HG02678 (cell line): ENCODE measurements around the gene POPDC3.
"Not testable (repeated sequence)": the region's sequence is repeated elsewhere in the genome, so short reads cannot be mapped to it uniquely, and the experiment has no call there.

Experiments
- ATAC-seq: cut with Tn5 transposase; IDR thresholded peaks from one replicate; pipeline ENCODE4 v1.9.1; 2021; ENCODE audit warnings: mild to moderate bottlenecking, moderate library complexity; ENCODE audit not compliant: unreplicated experiment

Gene POPDC3

DNA sequence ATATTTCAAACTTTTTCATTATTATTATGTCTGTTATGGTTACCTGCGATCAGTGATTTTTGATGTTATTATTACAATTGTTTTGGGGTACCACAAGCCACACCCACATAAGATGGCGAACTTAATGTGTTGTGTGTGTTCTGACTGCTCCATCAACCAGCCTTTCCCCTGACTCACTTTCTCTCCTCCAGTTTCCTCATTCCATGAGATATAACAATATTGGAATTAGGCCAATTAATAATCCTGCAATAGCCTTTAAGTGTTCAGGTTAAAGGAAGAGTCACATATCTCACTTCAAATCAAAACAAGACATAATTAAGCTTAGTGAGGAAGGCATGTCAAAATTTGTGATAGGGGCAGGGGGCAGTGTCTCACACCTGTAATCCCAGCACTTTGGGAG lies 16.3 kb upstream of the POPDC3 start:
- ATAC-seq: no peak

DNA sequence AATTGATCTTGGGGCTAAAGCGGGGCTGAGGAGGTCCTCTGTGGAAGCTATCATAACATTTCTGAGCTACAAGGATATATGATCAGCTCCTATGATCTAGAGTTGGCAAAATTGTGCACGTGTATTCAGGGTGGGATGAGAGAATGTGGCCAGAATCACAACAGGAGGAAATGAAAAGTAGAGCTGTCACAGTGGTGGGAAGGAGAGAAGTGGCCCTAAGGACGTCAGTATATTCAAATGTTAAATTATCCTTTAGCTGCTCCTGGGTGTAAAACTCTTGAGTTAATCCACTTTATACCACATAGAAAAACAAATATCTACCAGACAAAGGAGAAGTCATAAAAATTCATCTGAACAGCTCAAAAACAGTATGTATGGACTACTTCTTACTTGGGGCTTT lies 14.8 kb upstream of the POPDC3 start:
- ATAC-seq: no peak

DNA sequence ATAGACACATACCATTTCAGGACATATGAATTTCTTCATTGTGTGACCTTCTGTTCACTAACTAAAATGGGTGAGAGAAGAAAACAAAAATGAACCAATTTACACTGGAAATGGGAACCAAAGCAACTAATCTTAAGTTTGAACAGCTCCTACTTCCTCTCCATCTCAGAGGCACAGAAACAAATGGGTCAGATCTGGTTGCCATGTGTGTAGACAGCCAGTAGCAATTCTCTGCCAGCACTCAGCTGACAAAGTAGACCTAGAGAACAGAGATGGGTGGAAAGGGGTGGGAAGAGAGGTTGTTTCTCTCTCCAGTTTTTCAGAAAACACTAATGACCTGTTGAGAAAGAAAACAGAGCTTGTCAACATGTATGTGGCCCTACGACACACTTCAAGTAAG lies 14.3 kb upstream of the POPDC3 start:
- no peak for ATAC-seq

DNA sequence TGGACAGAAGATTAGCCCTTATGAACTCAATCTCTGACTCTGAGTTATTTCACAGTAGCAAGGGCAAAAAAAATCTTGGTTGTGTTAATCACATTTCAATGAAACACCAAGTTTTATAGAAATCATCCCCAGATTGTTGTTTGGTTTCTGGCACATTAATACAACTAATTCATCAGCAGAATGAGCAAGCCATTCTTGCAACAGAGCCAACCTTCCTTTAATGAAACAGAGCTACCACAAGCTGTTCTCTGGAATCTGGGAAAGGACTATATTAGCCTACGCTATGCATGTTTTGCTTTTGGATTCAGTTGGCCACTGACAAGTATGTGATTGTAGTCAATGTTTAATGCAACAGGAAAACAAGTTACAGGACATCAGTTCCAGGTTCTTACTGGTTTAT lies 13.8 kb upstream of the POPDC3 start:
- no peak for ATAC-seq

DNA sequence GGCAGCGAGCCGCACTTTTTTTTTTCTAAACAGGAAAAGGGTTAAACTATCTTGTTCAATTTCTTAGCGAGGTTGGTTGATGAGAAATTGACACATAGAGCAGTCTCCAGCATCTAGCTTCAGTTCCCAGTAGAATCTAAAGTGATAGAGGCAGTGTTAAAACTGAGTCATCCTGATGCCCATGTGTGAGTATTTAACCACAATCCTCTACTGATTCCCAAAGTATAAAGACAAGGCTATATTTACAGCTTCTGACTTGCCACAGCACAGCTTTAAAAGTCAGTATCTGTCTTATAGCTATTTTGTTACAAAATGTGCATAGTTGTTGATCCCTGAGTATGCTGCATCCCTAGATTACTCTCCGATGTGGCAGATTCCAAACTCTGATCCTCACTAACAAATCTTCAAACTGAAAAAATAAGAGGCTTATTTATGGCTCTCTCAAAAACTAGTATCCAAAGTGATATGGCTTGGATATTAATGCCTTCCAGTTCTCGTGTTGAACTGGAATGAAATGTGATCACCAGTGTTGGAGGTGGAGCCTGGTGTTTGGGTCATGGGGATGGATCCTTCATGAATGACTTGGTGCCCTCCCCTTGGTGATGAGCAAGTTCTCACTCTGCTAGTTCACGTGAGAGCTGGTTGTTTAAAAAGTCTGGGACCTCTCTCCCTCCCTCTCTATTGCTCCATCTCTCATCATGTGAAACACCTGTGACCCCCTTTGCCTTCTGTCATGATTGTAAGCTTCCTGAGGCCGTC lies 13.1 kb upstream of the POPDC3 start:
- ATAC-seq: no peak

DNA sequence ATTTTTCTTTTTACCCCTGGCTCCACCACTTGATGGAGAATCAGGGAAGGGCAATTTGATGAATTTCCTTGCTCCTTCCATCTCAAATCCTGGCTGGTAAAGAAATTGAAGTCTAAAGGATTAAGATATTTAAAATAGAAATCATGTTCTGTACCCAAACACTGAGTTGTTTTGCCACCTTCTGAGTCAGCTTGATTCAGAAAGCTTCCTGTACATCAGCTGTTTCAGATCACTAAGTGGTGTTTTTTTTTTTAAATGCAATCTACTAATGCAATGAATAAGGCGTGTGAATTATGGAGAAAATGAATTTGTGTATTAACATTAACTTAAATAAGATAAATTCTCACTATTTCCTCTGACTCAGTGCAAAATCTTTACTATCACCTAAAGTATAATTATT lies 11.5 kb upstream of the POPDC3 start:
- no peak for ATAC-seq

DNA sequence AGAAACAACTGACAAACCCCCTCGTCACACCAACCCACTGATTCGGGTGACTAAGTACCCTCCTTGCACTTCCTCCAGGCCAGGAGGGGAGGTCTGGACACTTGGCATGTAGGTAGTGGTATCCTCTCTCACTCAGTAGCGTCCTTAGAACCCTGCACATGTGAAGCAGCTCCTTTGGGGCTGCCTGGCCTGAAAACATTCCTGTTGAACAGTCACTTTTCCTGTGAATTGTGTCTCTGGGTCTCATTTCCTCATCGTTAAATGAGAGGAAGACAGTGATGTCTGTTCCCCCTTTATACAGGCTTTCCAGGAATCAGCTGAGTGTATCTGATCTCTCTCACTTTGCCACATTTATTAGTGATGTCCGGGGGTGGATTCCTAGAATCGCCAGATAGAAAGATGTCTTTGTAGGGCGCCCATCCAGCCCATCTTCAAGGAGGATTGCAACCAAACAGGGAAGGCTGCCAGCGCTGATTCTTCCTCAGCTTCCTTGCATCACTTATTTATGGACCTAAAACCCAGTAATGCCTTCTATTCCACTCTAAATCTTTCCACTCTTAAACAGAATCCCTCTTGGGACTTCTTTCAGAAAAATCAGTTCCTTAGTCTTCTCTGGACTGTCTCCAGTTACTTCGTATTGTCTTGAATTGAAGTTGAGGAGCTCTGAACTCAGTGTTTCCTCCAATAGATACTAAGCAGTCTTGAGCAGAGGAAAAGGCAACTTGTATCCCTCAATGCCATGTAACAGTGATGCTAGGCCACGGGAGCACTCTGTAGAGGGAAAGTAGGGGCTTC lies 9.4 kb upstream of the POPDC3 start:
- ATAC-seq: no peak

DNA sequence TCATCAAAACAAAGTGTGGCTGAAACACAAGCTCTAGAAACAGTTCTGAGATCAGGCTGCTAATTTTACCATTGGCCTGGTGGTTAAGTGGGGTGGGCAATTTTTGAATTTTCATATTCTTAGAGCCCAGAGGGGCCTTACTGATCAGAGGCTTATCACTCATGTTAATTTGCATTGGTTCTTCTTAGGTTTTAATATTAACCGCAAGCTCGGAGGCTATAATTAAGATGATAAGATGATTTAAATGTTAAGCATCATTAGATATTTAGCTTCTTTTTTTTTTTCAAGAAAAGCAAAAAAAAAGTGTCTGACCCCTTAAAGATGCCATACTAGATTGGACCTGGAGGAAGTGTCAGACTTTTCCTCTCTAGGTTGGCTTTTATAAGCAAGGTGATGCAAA lies 8.4 kb upstream of the POPDC3 start:
- ATAC-seq: no peak

DNA sequence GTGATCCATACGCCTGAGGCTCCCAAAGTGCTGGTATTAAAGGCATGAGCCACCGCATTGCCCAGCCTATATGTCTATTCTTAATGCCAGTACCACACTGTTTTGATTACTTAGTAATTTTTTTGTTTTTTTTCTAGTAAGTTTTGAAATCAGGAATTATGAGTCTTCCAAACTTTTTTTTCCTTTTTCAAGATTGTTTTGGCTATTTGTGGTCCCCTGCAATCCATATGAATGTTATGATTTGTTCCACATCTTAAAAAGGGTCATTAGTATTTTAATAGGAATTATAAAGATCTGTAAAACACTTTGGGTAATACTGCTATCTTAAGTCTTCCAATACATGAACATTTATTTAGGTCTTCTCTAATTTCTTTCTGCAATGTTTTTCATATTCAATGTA lies 6.8 kb upstream of the POPDC3 start:
- ATAC-seq: no peak

DNA sequence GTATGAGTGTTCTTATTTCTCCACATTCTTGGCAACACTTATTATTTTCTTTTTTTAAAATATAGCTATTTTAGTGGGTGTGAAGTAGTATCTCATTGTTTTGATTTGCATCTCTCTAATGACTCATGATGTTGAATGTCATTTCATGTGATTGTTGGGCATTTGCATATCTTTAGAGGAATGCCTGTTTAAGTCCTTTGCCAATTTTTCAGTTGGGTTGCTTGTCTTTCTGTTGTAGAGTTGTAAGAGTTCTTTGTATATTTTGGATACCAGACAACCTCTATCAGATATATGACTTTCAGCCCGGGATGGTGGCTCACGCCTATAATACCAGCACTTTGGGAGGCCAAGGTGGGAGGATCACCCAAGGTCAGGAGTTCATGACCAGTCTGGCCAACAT lies 5.1 kb upstream of the POPDC3 start:
- no peak for ATAC-seq

DNA sequence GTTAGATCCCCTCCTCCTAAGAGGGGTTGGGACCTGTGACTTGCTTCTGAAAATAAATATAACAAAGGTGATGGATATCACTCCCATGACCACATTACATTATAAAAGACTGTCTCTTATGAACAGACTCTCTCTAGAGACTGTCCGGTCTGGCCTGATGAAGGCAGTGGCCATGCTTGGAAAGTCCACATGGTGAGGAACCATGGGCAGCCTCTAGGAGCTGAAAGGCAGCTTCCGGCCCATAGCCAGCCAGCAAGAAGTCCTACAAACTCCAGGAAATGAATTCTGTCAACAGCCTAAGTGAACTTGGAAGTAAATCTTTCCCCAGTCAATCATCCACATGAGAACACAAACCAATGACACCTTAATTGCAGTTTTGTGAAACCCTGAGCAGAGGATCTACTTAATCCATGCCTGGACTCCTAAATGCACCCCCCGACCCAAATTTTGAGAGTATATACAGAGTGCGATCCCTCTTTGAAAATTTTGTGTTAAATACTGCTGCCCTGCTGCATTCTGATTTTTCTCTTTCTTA lies 2.2 kb upstream of the POPDC3 start:
- ATAC-seq: no peak

DNA sequence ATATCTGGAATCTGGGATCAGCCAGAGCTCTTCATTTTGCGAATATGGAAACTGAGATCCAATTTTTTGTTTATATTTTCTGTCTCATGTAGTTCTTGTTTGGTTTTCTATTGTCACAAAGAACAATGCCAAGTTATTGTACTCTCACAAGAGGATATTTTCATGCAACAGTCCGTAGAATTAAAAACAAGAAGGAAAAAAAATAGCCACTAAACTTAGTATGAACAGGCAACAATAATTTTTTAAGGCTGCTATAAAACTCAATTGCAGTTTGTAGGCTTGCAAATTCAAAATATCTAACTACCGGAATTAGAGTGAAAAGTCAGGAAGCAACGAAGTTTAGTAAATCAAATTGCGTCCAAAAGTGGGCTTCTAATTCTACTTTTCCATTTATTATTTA lies 1.2 kb downstream of the POPDC3 start:
- no peak for ATAC-seq

DNA sequence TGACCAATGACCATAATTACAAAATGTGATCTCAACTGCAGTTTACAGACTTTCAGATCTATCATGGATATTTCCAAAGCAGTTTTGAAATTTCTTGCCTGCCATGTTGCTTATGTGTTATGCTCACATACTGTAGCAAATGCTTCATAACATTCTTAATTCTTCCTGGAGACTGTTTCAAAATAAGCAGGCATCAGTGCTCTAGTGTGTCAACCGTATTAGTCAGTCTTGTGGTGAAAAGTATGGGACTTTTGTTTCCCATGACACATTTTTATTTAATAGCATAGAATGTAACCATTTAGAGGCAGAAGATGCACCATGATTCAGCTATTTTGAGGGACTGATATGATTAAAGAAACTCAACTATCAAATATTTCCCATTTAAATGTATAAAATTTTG lies 1.7 kb downstream of the POPDC3 start:
- no peak for ATAC-seq

DNA sequence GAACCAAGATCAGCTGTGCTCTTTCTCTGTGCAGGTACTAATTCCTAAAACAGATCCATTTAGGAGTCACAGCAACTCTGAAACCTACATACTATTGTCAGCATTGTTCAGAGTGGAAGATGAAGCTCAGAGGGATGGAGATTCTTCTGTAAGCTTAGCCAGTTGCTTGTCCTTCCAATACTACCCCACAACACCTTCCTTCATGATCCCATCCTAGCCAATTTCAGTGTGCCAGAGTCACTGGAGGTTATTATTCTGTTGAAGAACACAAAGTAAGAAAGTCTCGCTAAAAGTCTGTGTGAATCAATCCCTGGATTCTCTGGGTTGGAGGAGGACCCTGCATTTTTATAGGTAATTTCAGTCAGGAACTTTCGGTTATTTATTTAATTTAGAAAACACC lies 2.3 kb downstream of the POPDC3 start:
- no peak for ATAC-seq

DNA sequence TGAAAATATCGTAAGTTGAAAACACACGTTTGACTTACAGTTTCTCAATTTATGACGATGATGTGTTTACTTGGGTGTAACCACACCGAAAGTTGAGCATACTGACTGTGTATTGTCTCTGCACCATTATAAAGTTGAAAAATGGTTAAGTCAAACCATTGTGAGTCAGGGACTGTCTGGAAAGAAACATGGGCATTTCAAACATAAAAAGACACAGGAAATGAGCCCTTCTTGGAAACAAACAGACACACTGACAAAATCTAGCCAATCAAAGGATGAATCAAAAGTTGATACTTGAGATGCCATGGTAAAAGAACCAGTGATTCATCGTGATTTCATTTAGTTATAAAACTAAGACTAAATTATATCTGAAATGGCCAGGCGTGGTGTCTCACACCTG lies 5.3 kb downstream of the POPDC3 start:
- ATAC-seq: no peak

DNA sequence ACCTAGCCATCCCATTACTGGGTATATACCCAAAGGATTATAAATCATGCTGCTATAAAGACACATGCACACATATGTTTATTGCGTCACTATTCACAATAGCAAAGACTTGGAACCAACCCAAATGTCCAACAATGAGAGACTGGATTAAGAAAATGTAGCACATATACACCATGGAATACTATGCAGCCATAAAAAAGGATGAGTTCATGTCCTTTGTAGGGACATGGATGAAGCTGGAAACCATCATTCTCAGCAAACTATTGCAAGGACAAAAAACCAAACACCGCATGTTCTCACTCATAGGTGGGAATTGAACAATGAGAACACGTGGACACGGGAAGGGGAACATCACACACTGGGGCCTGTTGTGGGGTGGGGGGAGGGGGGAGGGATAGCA lies 7.3 kb downstream of the POPDC3 start:
- not testable (repeated sequence) for ATAC-seq

DNA sequence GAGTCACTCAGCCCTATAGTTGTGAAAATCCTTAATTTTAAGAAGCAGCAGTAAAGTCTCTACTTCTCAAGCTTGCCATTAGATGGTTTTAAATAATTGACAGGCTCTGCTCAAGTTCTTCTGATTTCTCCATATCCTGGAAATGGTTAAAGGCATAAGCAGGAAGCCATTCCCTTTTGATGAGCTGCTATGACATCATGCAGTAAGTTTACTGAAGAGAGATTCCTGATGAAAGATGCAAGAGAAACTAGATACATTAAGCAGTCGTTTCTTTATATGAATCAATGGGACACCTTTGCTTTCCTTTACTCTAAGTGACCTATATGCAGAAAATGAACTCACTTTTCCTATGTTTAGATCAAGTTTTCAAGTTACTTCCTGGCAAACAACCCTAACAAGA lies 9.8 kb downstream of the POPDC3 start:
- no peak for ATAC-seq

DNA sequence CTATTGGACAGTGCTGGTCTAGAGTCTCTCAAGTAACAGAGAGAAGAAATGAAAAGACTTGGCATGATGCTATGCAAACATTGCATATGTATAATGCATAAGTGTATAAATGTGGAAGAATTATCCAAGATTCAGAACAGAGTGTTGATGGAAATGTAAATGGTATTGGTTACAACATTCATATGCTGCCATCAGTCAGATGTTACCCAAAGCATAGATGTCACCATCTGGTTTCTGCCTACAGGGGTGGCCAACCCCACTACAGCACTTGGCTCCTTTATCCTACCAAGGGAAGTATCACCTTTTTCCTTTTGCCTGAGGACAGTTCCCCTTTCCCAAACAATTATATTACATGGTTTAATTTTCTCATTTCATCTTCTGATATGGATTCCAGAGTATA lies 11.9 kb downstream of the POPDC3 start:
- ATAC-seq: no peak

DNA sequence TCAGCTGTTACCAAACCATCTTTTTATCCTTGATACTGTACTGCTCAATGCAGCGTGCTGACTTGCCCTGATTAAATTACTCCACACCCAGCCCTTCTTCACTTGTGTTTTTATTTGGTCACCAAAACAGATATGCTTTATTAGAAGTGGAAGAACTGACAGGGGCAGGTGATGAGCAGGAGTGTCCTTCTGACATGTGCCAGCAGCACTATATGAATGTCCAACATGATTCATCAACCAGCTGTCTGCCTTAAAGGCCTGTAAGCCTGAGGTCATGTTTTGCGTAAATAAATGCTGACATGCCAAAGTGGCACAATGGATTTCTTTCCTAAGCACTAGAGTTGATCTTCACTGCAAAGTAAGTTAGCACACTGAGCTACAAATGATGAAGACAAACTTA lies 15.4 kb downstream of the POPDC3 start:
- no peak for ATAC-seq

DNA sequence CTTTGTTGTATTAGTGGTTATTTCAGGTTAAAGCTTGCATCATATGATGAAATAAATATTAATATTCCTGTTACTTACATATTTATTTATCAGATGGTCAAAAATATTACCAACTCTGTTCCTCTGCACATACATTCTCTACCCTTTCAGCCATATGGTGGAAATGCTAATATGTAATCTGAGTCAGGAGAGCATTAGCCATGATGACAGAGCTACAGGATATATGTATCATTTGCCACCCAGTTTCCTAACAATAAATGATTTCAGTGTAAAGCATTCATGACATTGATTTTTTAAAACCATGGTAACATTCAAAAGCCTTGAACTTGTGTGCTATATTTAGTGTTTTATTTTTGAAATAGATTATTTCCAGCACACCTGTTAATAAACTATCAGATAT lies 16.6 kb downstream of the POPDC3 start:
- ATAC-seq: no peak

DNA sequence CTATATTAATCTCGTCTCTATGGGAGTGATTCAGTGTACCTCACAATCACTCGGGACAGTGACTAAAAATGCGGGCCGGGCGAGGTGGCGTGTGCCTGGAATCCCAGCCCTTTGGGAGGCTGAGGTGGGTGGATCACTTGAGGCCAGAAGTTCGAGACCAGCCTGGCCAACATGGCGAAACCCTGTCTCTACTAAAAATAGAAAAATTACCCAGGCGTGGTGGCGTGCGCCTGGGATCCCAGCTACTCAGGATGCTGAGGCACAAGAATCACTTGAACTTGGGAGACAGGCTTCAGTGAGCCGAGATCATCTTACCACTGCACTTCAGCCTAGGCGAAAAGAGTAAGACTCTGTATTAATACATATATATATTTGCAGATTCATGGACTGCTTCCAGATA lies 17.4 kb downstream of the POPDC3 start:
- no peak for ATAC-seq

DNA sequence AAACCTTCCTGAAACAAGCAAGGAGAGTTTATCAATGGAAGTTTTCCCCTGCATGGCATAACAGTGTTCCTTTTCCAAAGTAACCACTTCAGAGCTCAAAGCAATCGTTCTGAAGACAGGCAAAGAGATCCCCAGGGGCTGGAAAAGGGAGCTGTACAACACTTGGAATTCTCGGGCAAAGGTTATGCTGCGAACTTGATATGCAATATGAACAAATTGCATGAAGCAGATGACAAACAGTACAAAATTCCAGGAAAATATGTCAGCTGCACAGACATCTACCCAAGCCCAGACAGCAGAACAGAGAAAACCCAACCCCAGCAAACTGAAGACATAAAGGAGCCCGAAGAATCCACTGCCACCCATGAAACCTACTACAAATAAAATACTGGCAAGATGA lies 18.4 kb downstream of the POPDC3 start:
- ATAC-seq: no peak
